ENCODE measurements around the gene CDKN2D.

GRCh38 chr19:10602330-10603083, 33.7 kb upstream of the CDKN2D start:
- TF ChIP-seq REST (IDR thresholded peaks at IDR 0.05; ENCODE audit: borderline replicate concordance), result peak; percentile 61
- peak; percentile 88 for TF ChIP-seq POLR2AphosphoS5 (IDR thresholded peaks at IDR 0.05)
- no peak for TF ChIP-seq CTCF (IDR thresholded peaks at IDR 0.05; ENCODE audit: poor library complexity, severe bottlenecking)
- no peak for TF ChIP-seq TAF1 (IDR thresholded peaks at IDR 0.05; ENCODE audit: low read depth)
- TF ChIP-seq SMC3 (conservative IDR thresholded peaks at IDR 0.05; ENCODE audit: poor library complexity), result no peak
- no peak for TF ChIP-seq RAD21 (conservative IDR thresholded peaks at IDR 0.05)
- TF ChIP-seq EP300 (conservative IDR thresholded peaks at IDR 0.05; ENCODE audit: poor library complexity, severe bottlenecking), result peak; percentile 33
- no peak for TF ChIP-seq EZH2 (IDR thresholded peaks at IDR 0.05; ENCODE audit: borderline replicate concordance, insufficient read depth, low read length, poor library complexity, severe bottlenecking)
- peak; percentile 57 for TF ChIP-seq MXI1 (conservative IDR thresholded peaks at IDR 0.05; ENCODE audit: poor library complexity, severe bottlenecking)
